Astrocyte (in vitro differentiated cells and primary cell): Measurements from ENCODE around the gene HSPA14.

Experiments
- EZH2 ChIP-seq: IDR thresholded peaks from 2 replicates; pipeline ENCODE4 v1.6.1; 2012; ENCODE audit warnings: mild to moderate bottlenecking, low read length, inconsistent platforms; ENCODE audit not compliant: insufficient read depth
- TF ChIP-seq, protein P1 (sequence below): IDR thresholded peaks from 2 replicates; pipeline ENCODE4 v1.5.1; 2011; ENCODE audit warnings: low read depth, mild to moderate bottlenecking, inconsistent platforms, low read length, moderate library complexity; ENCODE audit not compliant: insufficient read depth

- TF ChIP-seq, protein P1, sequence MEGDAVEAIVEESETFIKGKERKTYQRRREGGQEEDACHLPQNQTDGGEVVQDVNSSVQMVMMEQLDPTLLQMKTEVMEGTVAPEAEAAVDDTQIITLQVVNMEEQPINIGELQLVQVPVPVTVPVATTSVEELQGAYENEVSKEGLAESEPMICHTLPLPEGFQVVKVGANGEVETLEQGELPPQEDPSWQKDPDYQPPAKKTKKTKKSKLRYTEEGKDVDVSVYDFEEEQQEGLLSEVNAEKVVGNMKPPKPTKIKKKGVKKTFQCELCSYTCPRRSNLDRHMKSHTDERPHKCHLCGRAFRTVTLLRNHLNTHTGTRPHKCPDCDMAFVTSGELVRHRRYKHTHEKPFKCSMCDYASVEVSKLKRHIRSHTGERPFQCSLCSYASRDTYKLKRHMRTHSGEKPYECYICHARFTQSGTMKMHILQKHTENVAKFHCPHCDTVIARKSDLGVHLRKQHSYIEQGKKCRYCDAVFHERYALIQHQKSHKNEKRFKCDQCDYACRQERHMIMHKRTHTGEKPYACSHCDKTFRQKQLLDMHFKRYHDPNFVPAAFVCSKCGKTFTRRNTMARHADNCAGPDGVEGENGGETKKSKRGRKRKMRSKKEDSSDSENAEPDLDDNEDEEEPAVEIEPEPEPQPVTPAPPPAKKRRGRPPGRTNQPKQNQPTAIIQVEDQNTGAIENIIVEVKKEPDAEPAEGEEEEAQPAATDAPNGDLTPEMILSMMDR, result no peak
- TF ChIP-seq EZH2, result no peak
These were observed 35.1 kb downstream of the HSPA14 start for GRCh38 chr10:14873090-14873760.
